Smooth muscle cell (in vitro differentiated cells): ENCODE results near the gene ZC3H11A. TPM values are rescaled to one million over a fixed set of nuclear protein-coding genes. Genes with fewer than 3 reads are reported as not detected.

Source experiments
- DNase-seq: peaks from one replicate; lab custom pipeline; 2025; ENCODE audit not compliant: unreplicated experiment; lab: John Stamatoyannopoulos, UW
- H2AFZ ChIP-seq: fragments of 200-600 bp; sonication (generic); 2 replicates; pipeline ENCODE4 v1.6.0; 2016; ENCODE audit warnings: antibody characterized with exemption, low read depth, mild to moderate bottlenecking
- H3F3A ChIP-seq: fragments of 200-600 bp; sonication (generic); 2 replicates; pipeline ENCODE4 v1.6.0; 2017; ENCODE audit warnings: antibody characterized with exemption, low read depth
- H3K27ac ChIP-seq: fragments of 200-600 bp; sonication (generic); 2 replicates; pipeline ENCODE4 v1.5.1; 2016; ENCODE audit warnings: low read depth, mild to moderate bottlenecking
- H3K27me3 ChIP-seq: fragments of 200-600 bp; sonication (generic); 2 replicates; pipeline ENCODE4 v1.6.1; 2016; ENCODE audit warnings: low read depth, mild to moderate bottlenecking
- H3K36me3 ChIP-seq: fragments of 200-600 bp; sonication (generic); 2 replicates; pipeline ENCODE4 v1.5.1; 2016; ENCODE audit warnings: low read depth
- H3K4me1 ChIP-seq: fragments of 200-600 bp; sonication (generic); 2 replicates; pipeline ENCODE4 v1.5.1; 2016; ENCODE audit warnings: low read depth
- H3K4me2 ChIP-seq: fragments of 200-600 bp; sonication (generic); 2 replicates; pipeline ENCODE4 v1.6.0; 2016; ENCODE audit warnings: mild to moderate bottlenecking
- H3K4me3 ChIP-seq: fragments of 200-600 bp; sonication (generic); 2 replicates; pipeline ENCODE4 v1.5.1; 2016; ENCODE audit warnings: mild to moderate bottlenecking
- H3K79me2 ChIP-seq: fragments of 200-600 bp; sonication (generic); 2 replicates; pipeline ENCODE4 v1.6.0; 2016; ENCODE audit warnings: low read depth, mild to moderate bottlenecking
- H3K9ac ChIP-seq: fragments of 200-600 bp; sonication (generic); 2 replicates; pipeline ENCODE4 v1.6.0; 2016; ENCODE audit warnings: low read depth
- H3K9me3 ChIP-seq: fragments of 200-600 bp; sonication (generic); replicated peaks from 2 replicates; pipeline ENCODE4 v1.5.1; 2016; ENCODE audit warnings: low read depth
- H4K20me1 ChIP-seq: fragments of 200-600 bp; sonication (generic); 2 replicates; pipeline ENCODE4 v1.6.0; 2016; ENCODE audit warnings: low read depth
- WGBS: methylation state at CpG from one replicate; pipeline ENCODE4 v1.1.7; 2016; ENCODE audit warnings: low lambda C conversion rate; 5-methylcytosine and 5-hydroxymethylcytosine counted together
- polyA plus RNA-seq: library from polyadenylated mRNA; unstranded; fragments of >200 nt; fragmentation: Nextera tagmentation; extraction: Ambion mirVana; gene quantifications from 2 replicates; pipeline ENCODE4 v1.2.1, GENCODE V29; 2016
- small RNA-seq: library from RNA; depleted of rRNA; stranded (forward); fragments of <200 nt; gene quantifications from one replicate; pipeline ENCODE3, GENCODE V24; 2014
- total RNA-seq: library from RNA; depleted of rRNA; stranded (reverse); fragments of >200 nt; gene quantifications from 2 replicates; pipeline ENCODE4 v1.2.3, GENCODE V29; 2014
- TF ChIP-seq, protein P1 (sequence below): fragments of 200-600 bp; sonication (generic); IDR thresholded peaks from 2 replicates; pipeline ENCODE4 v1.5.1; 2017; ENCODE audit warnings: borderline replicate concordance, mild to moderate bottlenecking, antibody characterized with exemption; ENCODE audit not compliant: insufficient read depth, poor library complexity, severe bottlenecking

ZC3H11A gene
- total and polyA plus RNA-seq, 2 experiments from 2014 or later = 28.4 to 140 TPM

GRCh38 chr1:203843435-203843834 is 48.0 kb downstream of the ZC3H11A start:
- Histone ChIP-seq H3K27me3 (no peaks in the 10 kb centered on the region), H2AFZ (no peak overlapping the region), H3F3A (peaks cover 10% of the 10 kb centered on the region), H3K79me2 (peaks cover 43% of the 10 kb centered on the region), H4K20me1 (peaks cover 73% of the 10 kb centered on the region), H3K4me2 (no peak overlapping the region), H3K4me1 (no peaks in the 10 kb centered on the region), H3K9me3 (no peaks in the 10 kb centered on the region), H3K36me3 (peaks cover 54% of the 10 kb centered on the region), H3K9ac (no peak overlapping the region), H3K4me3 (no peak overlapping the region), H3K27ac (no peak overlapping the region)
- WGBS = 97% methylated on average over 1 of the region's 1 CpG
- TF ChIP-seq, protein P1, sequence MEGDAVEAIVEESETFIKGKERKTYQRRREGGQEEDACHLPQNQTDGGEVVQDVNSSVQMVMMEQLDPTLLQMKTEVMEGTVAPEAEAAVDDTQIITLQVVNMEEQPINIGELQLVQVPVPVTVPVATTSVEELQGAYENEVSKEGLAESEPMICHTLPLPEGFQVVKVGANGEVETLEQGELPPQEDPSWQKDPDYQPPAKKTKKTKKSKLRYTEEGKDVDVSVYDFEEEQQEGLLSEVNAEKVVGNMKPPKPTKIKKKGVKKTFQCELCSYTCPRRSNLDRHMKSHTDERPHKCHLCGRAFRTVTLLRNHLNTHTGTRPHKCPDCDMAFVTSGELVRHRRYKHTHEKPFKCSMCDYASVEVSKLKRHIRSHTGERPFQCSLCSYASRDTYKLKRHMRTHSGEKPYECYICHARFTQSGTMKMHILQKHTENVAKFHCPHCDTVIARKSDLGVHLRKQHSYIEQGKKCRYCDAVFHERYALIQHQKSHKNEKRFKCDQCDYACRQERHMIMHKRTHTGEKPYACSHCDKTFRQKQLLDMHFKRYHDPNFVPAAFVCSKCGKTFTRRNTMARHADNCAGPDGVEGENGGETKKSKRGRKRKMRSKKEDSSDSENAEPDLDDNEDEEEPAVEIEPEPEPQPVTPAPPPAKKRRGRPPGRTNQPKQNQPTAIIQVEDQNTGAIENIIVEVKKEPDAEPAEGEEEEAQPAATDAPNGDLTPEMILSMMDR = no peak
- no peak for DNase-seq

Small RNAs within 50 kb of the gene (small RNA-seq; reads per million reads assigned to genes)
- gene ZC3H11A = 30.9 reads per million, percentile 93 among the genes with 10 or more reads in this experiment

Other genes starting within 250 kb of the ZC3H11A start
- 104 and 113 TPM in 2 replicates for gene ATP2B4, start 168.8 kb upstream of the ZC3H11A start, total RNA-seq
- 31.1 and 49.3 TPM in 2 replicates for gene ATP2B4, start 168.8 kb upstream of the ZC3H11A start, polyA plus RNA-seq
- gene LAX1, start 30.4 kb upstream of the ZC3H11A start, total RNA-seq = 0.36 and 0.40 TPM in 2 replicates
- 0.27 TPM in 1 of 2 replicates, not detected in the other for gene LAX1, start 30.4 kb upstream of the ZC3H11A start, polyA plus RNA-seq
- 32.0 and 39.4 TPM in 2 replicates for gene ZBED6, start within 50 bp of the ZC3H11A start, total RNA-seq
- 1.9 and 3.0 TPM in 2 replicates for gene ZBED6, start within 50 bp of the ZC3H11A start, polyA plus RNA-seq
- gene SNRPE, start 66.0 kb downstream of the ZC3H11A start, total RNA-seq = 95.4 and 96.5 TPM in 2 replicates
- 293 and 301 TPM in 2 replicates for gene SNRPE, start 66.0 kb downstream of the ZC3H11A start, polyA plus RNA-seq